Sigmoid colon (tissue), 7 donors: ENCODE results near the gene TUBA3E. TPM values are rescaled to one million over a fixed set of nuclear protein-coding genes. Genes with fewer than 3 reads are reported as not detected.
"Not testable (repeated sequence)": the region's sequence is repeated elsewhere in the genome, so short reads cannot be mapped to it uniquely, and the experiment has no call there.

Experiments used
- DNase-seq: peaks from one replicate; pipeline ENCODE4 v3.0.0-alpha.2; 2019
- H3K27ac ChIP-seq, 4 donors: fragments of 200-600 bp; sonication (generic); one replicate each; pipeline ENCODE4 v1.5.1; 2016 to 2019; ENCODE audit warnings: mild to moderate bottlenecking in 1 of 4
- H3K27me3 ChIP-seq, 3 donors: fragments of 200-600 bp; sonication (generic); one replicate each; pipeline ENCODE4 v1.5.1; 2019; ENCODE audit warnings: mild to moderate bottlenecking in 1 of 3
- H3K36me3 ChIP-seq, 4 donors: fragments of 200-600 bp; sonication (generic); one replicate each; pipeline ENCODE4 v1.5.1; 2016 to 2019
- H3K4me1 ChIP-seq, 4 donors: fragments of 200-600 bp; sonication (generic); one replicate each; pipeline ENCODE4 v1.5.1; 2017 to 2019
- H3K4me3 ChIP-seq, 4 donors: fragments of 200-600 bp; sonication (generic); one replicate each; pipeline ENCODE4 v1.5.1; 2017 to 2019; ENCODE audit warnings: mild to moderate bottlenecking in 2 of 4, moderate library complexity in 1 of 4
- H3K9me3 ChIP-seq, 4 donors: fragments of 200-600 bp in 3 of 4; sonication (generic) in 3 of 4; one replicate each; pipeline versions ENCODE4 v1.5.1 to v1.6.1; 2013 to 2019
- EP300 ChIP-seq, 4 donors: sonication (generic); formaldehyde crosslinking; IDR thresholded peaks; one replicate each; pipeline ENCODE4 v1.6.1; 2017; ENCODE audit warnings: antibody characterized with exemption in 4 of 4
- POLR2A ChIP-seq, 2 donors: fragments of 450-650 bp; IDR thresholded peaks; one replicate each; pipeline ENCODE4 v1.6.1; 2016; ENCODE audit warnings: antibody characterized with exemption in 2 of 2, mild to moderate bottlenecking in 2 of 2, moderate library complexity in 2 of 2
- POLR2AphosphoS5 ChIP-seq, 4 donors: sonication (generic); formaldehyde crosslinking; IDR thresholded peaks; one replicate each; pipeline ENCODE4 v1.6.1; 2017; ENCODE audit warnings: antibody characterized with exemption in 4 of 4
- WGBS, 2 donors: extraction: QIAGEN DNeasy Blood & Tissue Kit; methylation state at CpG; one replicate each; pipeline ENCODE4 v1.1.7; 2013; 5-methylcytosine and 5-hydroxymethylcytosine counted together
- intact Hi-C: fragments of 100-400 bp; cut with DNase I; formaldehyde crosslinking; loops from one replicate; pipeline ENCODE4 v1.15.1; 2023
- polyA plus RNA-seq, 3 donors: library from polyadenylated mRNA; stranded (reverse); fragments of 200-250 nt; gene quantifications; one replicate each; pipeline ENCODE4 v1.2.3, GENCODE V29; 2013
- total RNA-seq, 4 donors: library from RNA; depleted of rRNA; stranded (reverse); fragments of >200 nt; gene quantifications; one replicate each; pipeline ENCODE4 v1.1.0, GENCODE V29; 2016
- TF ChIP-seq, protein P1 (sequence below), 4 experiments: fragments of 450-650 bp in 3 of 4; fragments of 200-600 bp in 1 of 4; IDR thresholded peaks; one replicate each; pipeline ENCODE4 v1.5.1; 2016 to 2019; ENCODE audit warnings: antibody characterized with exemption in 4 of 4, mild to moderate bottlenecking in 3 of 4, moderate library complexity in 2 of 4
- donor health status: healthy with polysubstance abuse.
- donor health status: Bipolar disorder and iron deficiency.
- donor health status: healthy.

TUBA3E gene
- total and polyA plus RNA-seq, 7 donors: 0.09 TPM; not detected in 6

DNA sequence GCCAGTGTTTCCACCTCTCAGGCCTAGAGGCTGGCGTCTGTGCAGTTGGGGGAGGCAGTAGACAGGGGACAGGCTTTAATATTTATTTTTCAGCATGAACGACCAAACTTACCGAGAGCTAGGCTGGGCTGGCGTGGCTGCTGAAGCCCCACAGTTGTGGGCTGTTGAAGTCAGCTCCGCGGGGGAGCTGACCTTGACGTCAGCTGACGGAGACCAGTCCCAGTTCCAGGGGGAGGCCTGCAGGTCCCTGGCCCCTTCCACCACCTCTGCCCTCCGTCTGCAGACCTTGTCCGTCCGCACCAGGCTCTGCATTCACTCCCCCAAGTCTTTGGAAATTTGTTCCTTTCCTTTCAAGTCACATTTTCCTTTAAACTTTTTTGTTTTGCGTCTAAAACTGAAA, 33.4 kb upstream of the TUBA3E start:
- no peak for DNase-seq
- H3K27me3 ChIP-seq: peaks cover 0 to 9% (median 0%) of the 10 kb centered on the region in 3 donors
- intact Hi-C loops: no loop called here
- no peaks in the 10 kb centered on the region for H3K9me3 ChIP-seq
- no peak for TF ChIP-seq POLR2AphosphoS5 (IDR thresholded peaks at IDR 0.05)
- TF ChIP-seq, protein P1, sequence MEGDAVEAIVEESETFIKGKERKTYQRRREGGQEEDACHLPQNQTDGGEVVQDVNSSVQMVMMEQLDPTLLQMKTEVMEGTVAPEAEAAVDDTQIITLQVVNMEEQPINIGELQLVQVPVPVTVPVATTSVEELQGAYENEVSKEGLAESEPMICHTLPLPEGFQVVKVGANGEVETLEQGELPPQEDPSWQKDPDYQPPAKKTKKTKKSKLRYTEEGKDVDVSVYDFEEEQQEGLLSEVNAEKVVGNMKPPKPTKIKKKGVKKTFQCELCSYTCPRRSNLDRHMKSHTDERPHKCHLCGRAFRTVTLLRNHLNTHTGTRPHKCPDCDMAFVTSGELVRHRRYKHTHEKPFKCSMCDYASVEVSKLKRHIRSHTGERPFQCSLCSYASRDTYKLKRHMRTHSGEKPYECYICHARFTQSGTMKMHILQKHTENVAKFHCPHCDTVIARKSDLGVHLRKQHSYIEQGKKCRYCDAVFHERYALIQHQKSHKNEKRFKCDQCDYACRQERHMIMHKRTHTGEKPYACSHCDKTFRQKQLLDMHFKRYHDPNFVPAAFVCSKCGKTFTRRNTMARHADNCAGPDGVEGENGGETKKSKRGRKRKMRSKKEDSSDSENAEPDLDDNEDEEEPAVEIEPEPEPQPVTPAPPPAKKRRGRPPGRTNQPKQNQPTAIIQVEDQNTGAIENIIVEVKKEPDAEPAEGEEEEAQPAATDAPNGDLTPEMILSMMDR (IDR thresholded peaks at IDR 0.05): no peak
- no peak for TF ChIP-seq EP300 (IDR thresholded peaks at IDR 0.05)
- TF ChIP-seq POLR2A (IDR thresholded peaks at IDR 0.05): no peak
- no peaks in the 10 kb centered on the region for H3K4me1 ChIP-seq
- no peak overlapping the region for H3K4me3 ChIP-seq
- no peak overlapping the region for H3K27ac ChIP-seq
- 88 to 89% methylated on average over 12 of the region's 12 CpGs for WGBS, 2 donors
- no peaks in the 10 kb centered on the region for H3K36me3 ChIP-seq

DNA sequence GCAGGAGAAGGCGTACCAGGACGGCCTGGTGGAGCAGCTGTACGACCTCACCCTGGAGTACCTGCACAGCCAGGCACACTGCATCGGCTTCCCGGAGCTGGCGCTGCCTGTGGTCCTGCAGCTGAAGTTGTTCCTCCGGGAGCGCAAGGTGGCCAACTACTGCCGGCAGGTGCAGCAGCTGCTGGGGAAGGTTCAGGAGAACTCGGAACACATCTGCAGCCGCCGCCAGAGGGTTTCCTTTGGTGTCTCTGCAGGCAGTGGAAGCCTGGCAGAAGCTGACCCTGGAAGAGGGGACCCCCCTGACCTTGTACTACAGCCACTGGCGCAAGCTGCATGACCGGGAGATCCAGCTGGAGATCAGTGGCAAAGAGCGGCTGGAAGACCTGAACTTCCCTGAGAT, 32.7 kb upstream of the TUBA3E start:
- H3K27me3 ChIP-seq, H3K4me1 ChIP-seq, H3K9me3 ChIP-seq, H3K27ac ChIP-seq, DNase-seq, intact Hi-C loops, H3K4me3 ChIP-seq, H3K36me3 ChIP-seq: not testable (repeated sequence)
- 94 to 96% methylated on average over 15 of the region's 15 CpGs for WGBS, 2 donors

DNA sequence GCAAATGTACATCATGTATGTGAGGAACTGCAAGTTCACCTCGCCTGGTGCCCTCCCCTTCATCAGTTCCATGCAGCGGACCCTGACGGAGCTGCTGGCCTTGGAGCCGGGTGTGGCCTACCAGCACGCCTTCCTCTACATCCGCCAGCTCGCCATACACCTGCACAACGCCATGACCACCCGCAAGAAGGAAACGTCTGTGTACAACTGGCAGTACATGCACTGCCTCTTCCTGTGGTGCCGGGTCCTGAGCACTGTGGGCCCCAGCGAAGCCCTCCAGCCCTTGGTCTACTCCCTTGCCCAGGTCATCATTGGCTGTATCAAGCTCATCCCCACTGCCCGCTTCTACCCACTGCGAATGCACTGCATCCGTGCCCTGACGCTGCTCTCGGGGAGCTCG, 32.1 kb upstream of the TUBA3E start:
- WGBS, 2 donors: 93% methylated on average over 18 of the region's 18 CpGs

DNA sequence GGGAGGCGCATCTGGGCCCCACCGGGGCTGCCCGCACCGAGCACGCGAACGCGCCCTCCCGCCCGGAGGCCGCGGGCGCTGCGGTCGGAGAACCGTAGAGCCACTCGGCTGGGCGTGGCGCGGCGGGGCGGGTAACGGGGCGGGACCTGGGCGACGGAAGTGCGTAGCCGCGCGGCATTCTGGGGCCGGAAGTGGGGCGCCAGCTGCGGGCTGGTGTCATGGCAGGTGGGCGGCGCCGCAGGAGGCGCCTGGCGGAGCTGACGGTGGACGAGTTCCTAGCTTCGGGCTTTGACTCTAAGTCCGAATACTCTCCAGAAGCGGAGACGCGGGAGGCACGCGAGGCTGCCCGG, 30.9 kb upstream of the TUBA3E start:
- H3K27ac ChIP-seq, H3K9me3 ChIP-seq, DNase-seq, H3K27me3 ChIP-seq, H3K4me1 ChIP-seq, intact Hi-C loops, H3K36me3 ChIP-seq: not testable (repeated sequence)
- 47 to 64% methylated on average over 48 of the region's 48 CpGs for whole genome bisulfite sequencing, 2 donors
- peak overlapping the region in 3 of 4 donors; percentile 14 to 39 (median 15) for H3K4me3 ChIP-seq

More for the DNA sequence above, 32.1 kb upstream of the TUBA3E start:
- H3K4me1 ChIP-seq, H3K27me3 ChIP-seq, H3K4me3 ChIP-seq, intact Hi-C loops, H3K9me3 ChIP-seq, DNase-seq, H3K27ac ChIP-seq, H3K36me3 ChIP-seq: not testable (repeated sequence)

DNA sequence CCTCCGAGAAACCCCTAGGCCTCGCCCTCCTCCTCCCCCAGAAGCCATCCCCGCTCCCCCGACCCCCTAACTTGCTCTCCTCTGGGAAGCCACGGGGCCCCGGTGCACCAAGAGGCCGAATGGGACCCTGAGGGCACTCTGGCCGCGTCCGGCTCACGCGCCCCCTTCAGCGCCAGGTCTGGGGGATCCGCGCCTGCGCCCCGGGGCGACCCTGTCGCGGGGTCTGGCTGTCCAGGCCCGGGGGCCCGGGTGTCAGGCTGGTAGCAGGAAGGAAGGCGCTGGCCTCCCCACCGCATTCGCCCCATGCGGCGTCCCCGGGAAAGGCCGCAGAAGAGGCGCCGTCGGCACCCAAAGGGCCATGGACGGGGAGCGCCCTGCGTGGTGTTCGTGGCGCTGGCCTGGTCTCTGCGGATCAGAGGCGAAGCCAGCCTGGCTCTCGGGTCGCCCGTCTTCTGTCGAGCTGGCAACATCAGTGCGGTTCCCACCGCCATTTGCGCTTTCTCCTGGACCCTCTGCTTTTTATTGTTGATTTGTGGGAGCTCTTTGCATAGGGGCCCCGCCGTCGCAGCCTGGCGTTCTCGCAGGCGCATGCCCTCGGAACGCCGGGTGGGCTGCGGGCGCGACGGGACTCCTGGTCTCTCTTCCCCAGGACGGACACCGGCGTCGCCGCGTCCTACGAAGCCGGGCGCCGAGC, 30.4 kb upstream of the TUBA3E start:
- 88 to 92% methylated on average over 69 of the region's 69 CpGs for WGBS, 2 donors
- H3K27me3 ChIP-seq, H3K9me3 ChIP-seq, H3K4me1 ChIP-seq, DNase-seq, H3K27ac ChIP-seq, H3K36me3 ChIP-seq, intact Hi-C loops: not testable (repeated sequence)
- H3K4me3 ChIP-seq: peak overlapping the region in 3 of 4 donors; percentile 14 to 39 (median 15)

DNA sequence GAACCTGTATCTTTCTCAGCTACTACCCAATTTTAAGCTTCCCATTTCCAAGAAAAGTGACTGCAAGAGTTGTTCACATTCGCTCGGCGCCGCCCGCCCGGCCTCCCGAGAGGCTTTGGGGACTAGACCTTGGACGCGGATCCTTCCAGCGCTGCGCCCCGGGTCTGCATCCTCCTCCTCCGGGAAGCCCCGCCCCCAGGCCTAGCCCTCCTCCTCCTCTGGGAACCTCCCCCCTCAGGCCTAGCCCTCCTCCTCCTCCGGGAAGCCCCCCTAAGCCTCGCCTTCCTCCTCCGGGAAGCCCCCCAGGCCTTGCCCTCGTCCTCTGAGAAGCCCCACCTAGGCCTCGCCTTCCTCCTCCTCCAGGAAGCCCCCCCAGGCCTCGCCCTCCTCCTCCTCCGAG, 29.8 kb upstream of the TUBA3E start:
- 92 to 93% methylated on average over 21 of the region's 21 CpGs for WGBS, 2 donors
- DNase-seq, H3K4me3 ChIP-seq, H3K27me3 ChIP-seq, H3K9me3 ChIP-seq, H3K27ac ChIP-seq, intact Hi-C loops, H3K36me3 ChIP-seq, H3K4me1 ChIP-seq: not testable (repeated sequence)

DNA sequence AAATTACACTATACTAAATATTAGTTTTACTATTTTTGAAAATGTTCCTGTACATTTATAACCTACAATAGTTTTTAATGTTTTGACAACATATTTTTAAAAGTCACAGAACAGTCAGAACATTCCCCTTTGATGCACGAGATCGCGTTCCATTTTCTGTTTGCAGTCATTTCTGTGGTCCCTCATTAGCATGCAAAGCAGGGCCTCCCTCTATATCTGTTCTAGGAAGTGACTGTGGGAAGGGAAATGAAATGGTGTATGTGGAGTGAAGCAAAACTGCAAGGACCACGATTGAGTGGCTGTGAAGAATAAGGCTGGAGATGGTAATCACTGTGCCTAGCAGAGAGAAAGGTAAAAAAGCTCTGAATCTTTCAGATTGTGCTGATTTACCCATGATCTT, 24.3 kb upstream of the TUBA3E start:
- DNase-seq, H3K4me1 ChIP-seq, H3K27me3 ChIP-seq, H3K27ac ChIP-seq, H3K9me3 ChIP-seq, H3K36me3 ChIP-seq, intact Hi-C loops, H3K4me3 ChIP-seq: not testable (repeated sequence)
- 32 to 55% methylated on average over 4 of the region's 4 CpGs for WGBS, 2 donors

DNA sequence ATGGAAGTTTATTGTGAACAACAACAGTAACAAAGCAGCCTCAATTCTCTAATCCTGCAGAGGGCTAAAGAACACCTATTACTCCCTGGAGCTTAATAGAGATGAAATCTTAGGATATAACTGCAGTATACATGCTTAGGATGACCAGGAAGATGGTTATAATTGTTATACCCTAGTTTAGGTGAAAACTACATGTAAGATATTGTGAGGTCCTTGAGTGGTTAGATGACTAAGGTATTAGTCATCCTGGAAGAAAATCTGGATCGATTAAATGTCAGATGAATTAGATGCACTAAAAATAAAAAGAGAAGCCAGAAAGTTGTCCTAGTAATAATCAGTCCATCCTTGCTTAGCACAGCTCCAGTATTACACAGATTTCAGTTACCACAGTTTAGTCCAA, 22.3 kb upstream of the TUBA3E start:
- WGBS, 2 donors: 63% methylated on average over 1 of the region's 1 CpG; no CpG with 5 or more reads in 1 of the 2 donors
- H3K4me3 ChIP-seq, H3K36me3 ChIP-seq, H3K27me3 ChIP-seq, H3K9me3 ChIP-seq, H3K4me1 ChIP-seq, H3K27ac ChIP-seq, DNase-seq, intact Hi-C loops: not testable (repeated sequence)

DNA sequence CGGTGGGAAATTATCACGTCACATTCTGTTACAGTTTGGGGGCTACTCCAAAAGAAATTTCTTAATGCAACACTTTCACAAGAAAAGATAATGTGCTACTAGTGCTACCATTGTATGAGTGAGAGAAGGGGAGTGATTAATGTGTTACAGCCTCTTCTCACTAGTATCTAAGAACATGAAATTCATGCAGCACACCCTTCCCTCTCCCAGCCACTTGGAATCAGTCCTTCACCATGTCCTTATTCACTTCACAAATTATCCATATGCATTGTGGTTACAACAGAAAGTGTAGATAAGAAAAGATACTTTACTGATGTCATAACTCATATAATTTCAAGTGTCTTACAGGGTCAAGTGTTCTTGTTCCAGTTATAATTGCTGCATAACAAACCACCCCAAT, 20.9 kb upstream of the TUBA3E start:
- H3K4me3 ChIP-seq, H3K36me3 ChIP-seq, H3K27ac ChIP-seq, DNase-seq, intact Hi-C loops, H3K9me3 ChIP-seq, H3K4me1 ChIP-seq: not testable (repeated sequence)
- peaks cover 0 to 15% (median 3%) of the 10 kb centered on the region in 3 donors for H3K27me3 ChIP-seq
- 93 to 98% methylated on average over 2 of the region's 2 CpGs for WGBS, 2 donors

DNA sequence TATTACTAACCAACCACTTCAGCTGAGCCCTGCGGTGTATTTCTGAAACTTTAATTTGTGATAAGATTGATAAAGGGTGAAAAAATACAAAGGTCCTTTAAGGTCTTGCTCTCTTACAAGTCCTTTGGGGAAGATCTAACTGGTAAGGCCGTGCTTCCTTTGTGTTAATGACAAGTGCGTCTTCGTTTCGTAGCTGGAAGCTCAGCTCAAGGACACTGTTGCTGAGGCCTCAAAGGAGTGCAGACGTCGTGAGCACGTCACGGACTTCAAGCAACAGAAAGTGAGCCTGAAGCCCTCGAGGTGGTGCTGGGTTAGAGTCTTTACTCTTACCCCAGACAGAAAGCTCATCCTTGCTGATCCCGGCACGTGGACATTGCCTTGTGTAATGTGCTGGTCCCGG, 8.8 kb upstream of the TUBA3E start:
- intact Hi-C loops, H3K27ac ChIP-seq, H3K27me3 ChIP-seq, H3K4me1 ChIP-seq, H3K9me3 ChIP-seq, DNase-seq, H3K36me3 ChIP-seq, H3K4me3 ChIP-seq: not testable (repeated sequence)
- 85 to 86% methylated on average over 13 of the region's 13 CpGs for WGBS, 2 donors

DNA sequence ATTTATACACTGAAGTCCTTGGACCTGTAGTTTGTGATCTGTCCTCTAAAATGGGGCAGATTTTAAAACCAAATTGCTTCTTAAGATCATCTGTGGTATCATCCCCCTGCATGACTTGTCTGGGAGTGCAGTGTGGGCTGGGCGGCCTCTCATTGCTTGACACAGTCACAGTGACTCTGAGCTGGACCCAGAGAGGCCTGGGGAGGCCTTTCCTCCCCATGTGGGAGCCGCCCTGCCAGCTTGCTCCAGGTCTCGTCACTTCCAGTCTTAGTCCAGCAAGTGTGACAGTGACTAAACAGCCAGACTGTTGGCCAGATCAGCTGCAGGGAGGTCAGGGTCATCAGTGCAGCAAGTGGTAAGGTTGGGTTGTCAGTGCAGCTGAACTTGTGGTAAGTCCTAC, 4.9 kb upstream of the TUBA3E start:
- H3K9me3 ChIP-seq, H3K4me1 ChIP-seq, H3K27me3 ChIP-seq, H3K4me3 ChIP-seq, H3K27ac ChIP-seq, intact Hi-C loops, DNase-seq, H3K36me3 ChIP-seq: not testable (repeated sequence)
- WGBS, 2 donors: 86 to 95% methylated on average over 3 of the region's 3 CpGs

DNA sequence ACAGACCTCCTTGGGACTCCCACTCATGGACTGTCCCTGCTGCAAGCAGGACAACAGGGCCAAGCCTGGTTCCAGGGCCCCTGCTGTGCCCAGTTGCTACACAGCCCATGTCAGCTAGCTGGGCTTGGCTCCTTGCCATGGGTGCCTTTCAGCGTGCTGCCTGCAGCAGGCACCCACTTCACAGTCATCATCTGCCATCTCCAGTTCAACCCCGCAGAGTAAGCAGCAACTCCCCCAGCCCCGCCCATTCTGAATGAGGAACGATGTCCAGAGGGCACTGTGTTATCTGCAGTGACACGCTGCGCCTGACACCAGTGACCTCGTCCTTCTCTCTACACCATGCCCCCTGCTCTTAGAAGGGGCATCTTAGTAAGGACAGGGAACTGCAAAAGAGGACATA, 4.3 kb upstream of the TUBA3E start:
- H3K4me1 ChIP-seq, H3K27me3 ChIP-seq, H3K27ac ChIP-seq, H3K9me3 ChIP-seq, DNase-seq, intact Hi-C loops, H3K4me3 ChIP-seq, H3K36me3 ChIP-seq: not testable (repeated sequence)
- 29 to 47% methylated on average over 4 of the region's 7 CpGs for WGBS, 2 donors
